Femur (tissue), 1 donor: ENCODE data around the gene LRRTM3.

Experiments used
- DNase-seq: peaks from one replicate; pipeline ENCODE4 v3.0.0-alpha.2; 2017

LRRTM3 gene

DNA sequence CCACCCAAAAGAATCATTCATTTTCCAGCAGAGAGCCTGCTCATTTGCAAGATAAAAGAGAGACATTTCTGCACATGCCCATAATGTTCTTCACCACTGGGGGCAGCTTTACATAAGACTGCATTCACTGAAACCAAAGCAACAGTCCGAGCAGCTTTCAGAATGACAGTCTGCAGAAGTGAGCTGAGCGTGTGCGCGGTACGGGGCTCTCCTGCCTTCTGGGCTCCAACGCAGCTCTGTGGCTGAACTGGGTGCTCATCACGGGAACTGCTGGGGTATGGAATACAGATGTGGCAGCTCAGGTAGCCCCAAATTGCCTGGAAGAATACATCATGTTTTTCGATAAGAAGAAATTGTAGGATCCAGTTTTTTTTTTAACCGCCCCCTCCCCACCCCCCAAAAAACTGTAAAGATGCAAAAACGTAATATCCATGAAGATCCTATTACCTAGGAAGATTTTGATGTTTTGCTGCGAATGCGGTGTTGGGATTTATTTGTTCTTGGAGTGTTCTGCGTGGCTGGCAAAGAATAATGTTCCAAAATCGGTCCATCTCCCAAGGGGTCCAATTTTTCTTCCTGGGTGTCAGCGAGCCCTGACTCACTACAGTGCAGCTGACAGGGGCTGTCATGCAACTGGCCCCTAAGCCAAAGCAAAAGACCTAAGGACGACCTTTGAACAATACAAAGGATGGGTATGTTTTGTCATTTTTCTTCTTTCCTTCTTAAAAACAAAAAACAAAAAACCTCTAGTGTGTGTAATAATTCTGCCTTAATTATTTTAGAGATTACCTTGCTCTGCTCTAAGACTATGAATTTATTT is at the start of gene LRRTM3:
Gene LRRTM3, plus strand, starts transcription at position 141 of the 820 bp plus-strand sequence.
- peak; percentile 74 for DNase-seq

DNA sequence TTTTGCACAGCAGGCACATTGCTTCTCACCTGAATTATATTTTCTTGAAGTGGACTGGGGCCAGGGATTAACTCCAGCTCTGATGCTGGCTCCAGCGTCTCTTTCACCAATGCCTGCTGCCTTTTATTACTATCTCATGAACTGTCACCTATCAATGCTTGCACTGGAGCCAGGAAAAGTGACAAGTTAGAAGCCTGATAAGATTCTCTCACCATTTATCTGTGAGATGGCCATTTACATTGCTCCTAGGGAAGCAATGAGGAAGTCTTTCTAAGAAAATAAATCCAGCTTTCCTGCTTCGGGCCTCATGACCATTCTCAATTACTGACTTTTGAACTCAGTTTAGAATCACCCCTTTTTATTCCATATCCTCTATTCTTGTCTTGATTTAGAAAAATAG is 48.5 kb upstream of the LRRTM3 start:
- no peak for DNase-seq

DNA sequence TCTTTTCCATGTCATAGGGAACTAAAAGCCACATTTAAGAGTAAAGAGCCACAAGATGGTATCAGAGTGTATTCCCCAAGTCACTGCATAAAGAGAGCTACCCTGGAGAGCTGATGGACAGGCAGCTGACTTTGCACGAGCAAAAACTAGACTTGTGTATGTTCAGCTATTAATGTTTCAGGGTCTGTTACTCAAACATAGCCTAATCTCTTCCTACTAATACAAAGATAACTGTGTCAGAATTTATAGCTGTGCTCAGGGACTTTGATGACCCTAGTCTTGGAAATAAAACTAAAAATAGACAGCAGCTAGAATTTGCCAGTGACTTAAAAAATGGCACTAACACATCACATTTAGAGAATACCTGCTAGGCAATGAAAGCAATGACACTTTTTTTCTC is 45.5 kb upstream of the LRRTM3 start:
- no peak for DNase-seq

DNA sequence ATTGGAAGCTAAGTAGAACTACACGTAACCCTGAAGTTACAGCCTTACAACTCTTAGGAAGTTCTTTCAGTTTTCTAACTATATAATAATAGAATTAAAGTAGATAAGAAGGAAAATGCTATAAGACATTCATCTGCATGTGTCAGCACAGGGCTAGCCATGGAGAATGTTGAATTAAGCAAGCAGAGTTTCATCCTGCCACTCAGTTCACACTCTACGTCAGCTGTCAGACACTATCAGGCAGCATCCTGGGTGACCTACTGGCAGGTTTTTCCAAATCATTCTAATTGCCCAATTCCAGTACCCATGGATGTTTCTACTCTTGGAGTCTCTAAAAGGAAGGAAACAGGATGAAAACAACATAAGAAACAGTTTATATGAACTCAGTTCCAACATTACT is 45.0 kb upstream of the LRRTM3 start:
- no peak for DNase-seq

DNA sequence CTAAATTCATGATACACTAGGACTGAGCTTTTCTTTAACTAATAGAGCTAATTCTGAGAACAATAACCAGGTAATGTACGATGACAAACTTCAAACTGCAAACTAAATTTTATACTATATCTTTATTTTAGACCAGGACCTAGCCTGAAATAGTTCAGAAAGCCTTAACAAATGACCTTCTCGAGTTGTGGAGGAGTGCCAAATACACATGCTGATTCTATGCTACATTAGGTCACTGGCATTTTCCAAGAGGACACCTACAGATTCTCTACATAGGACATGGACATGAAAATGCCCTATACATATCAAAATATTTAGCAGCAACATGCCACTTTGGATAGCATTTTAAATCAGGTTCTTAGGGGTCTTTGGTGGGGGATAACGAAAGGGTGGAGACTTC is 44.0 kb upstream of the LRRTM3 start:
- DNase-seq: no peak

DNA sequence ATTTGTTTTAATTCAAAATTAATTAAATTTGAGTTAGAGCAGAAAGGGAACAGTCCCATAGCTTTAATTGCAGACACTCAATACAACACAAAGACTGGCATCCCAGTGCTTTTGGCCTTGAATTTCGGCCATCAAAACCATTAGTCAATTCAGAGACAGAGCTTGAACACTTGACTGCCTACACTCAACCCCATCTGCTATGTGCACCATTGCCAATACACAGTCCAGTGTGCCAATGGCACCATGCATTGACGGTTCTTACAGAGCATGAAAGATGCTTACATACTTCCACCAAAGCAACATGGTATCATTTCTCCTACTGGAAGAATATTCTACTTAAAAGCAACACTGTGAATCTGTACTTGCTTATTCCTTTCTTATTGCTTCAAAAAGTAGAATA is 43.6 kb upstream of the LRRTM3 start:
- no peak for DNase-seq

DNA sequence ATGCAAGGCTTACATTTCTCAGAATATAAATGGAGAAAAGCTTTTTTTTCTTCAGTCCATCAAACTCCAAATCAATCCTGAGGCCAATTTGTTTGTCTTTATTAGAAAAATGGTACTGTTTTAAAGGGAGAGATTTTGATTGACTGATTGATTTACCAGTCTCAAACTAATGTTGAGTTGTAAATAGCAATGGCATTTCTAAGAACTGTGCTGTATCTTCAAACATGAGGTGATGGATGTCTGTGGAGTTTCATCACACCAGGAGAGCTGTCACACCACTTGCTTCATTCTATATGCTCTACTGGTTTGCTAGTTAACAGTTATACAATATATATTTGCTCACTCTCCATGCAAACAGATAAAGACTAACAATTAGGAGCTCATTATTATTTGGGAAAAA is 39.0 kb upstream of the LRRTM3 start:
- DNase-seq: no peak

DNA sequence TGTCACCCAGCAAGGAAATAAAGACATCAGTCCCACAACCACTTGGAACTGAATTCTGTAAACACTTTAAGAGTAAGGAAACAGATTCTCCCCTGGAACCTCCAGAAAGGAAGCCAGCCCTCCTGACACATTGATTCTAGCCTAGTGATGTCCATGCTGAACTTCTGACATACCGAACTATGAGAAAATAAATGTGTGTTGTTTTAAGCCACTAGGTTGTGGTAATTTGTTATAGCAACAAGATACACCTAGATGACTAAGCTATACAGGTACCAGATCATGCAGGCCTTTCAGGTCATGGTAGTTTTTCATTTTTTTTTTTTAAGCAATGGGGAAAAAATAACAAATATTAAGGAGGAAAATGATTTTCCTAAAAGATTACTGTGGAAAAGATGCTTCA is 37.6 kb upstream of the LRRTM3 start:
- no peak for DNase-seq

DNA sequence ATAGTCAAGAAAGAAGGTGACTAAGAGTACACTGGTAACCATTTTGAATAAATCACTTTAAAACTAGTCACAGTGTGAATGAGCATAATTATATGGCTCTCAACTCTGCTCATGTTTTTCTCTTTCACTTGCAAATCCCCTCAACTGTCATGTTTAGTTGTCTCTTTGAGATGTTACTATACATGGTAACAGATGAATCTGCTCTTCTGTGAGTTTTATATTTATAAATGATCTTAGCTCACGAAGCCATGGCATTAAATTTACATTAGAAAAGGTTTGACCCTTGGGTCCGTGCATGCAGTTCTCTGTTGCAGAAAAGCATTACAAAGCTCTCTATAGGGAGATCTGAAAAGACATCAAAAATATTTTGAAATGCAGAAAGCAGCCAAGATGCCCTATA is 33.0 kb upstream of the LRRTM3 start:
- no peak for DNase-seq

DNA sequence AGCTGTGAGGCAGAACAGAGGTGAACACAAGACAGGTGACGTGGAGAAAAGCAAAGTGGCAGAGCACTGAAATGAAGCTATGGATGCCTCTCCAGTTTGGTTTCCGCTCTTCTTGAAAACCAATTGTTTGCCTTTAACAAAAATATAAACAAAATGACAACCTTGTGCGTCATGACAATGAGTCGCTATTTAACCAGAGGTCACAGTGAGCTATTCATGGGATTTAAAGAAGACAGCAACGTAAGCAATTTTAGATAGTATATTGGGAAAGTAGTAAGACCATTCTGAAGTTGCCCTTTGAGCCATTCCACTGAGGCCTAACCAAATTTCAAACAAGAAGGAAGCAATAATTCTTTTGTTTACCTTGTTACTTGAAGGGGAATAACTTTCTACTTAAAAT is 15.2 kb upstream of the LRRTM3 start:
- no peak for DNase-seq

DNA sequence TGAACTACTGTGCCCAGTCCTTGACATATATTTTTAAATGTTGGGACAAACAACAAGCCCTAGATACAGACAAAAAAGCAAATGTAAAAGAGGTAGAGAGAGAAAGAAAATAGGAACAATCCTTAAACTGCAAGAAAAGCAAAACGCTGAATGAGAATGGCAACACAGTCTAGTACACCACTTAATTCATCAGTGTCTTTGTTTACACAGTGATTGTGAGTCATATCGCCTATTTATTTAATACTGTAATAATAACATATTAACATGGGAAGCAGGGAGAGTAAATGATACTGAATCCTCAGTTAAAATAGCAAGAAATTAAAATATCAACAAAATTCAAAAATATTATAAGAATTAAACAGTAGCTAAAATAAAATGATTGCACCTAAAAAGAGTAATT is 9.8 kb upstream of the LRRTM3 start:
- no peak for DNase-seq

DNA sequence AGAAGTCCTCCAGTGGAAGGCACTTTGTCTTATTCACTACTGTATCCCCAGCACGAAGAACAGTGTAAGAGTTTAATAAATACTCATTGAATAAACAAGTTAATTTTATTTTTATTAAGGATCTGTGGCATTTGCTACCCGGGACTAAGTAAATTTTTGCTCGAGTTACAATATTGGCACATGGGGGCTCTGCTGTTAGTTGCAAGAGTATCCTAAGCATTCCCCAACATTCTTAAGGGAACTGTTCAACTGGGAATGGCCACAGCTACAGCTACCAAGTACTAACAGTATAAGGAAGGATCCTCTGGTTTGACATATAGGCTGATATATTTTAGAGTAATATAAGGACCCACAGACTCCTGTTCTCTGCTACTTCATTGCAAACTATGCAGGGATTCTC is 8.7 kb upstream of the LRRTM3 start:
- DNase-seq: no peak

DNA sequence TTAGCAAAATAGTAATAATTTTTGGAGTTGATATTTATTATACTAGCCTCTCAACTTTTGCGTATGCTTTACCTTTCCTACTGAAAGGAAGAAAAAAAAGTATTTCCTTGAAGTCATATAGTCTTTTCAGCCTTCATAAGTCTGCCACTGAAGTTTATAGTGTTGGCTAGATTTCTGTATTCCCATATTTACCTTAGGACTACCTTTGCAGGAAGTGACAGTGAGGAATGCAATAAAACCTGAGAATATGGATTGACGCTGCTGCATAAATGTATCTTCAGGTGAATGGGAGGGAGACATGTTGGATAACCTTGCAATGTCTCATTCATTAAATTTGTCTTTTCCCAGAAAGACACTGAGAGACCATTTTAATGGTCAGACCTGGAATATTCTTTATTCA is 6.6 kb upstream of the LRRTM3 start:
- DNase-seq: no peak

DNA sequence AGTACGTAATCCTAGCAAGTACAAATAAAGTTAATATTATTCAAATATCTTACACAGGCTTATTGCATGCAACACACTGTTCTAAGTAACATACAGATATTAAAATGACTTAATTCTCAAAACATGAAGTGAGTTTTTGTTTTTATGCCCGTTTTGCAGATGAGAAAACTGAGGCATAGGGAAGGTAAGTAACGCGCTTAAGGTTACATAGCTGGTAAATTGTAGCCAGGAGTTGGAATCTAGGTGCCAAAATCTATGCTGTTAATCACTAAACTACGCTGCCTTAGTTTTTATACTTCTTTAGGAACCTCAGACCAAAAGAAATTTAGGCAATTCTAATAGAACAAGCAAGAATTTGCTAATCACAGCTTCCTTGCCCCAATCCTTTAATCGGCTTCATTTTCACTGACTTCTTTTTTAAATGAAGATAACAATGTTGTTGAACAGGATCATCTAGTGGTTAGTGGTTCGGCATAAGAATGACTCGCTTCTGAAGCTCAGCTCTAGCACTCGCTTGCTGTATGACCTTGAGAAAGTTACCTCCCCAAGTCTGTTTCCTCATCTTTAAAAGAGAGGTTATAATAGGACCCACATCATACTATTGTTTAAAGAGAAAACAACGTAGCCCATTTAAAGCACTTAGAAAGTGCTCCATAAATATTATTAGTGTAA is 1.0 kb upstream of the LRRTM3 start:
- DNase-seq: no peak

DNA sequence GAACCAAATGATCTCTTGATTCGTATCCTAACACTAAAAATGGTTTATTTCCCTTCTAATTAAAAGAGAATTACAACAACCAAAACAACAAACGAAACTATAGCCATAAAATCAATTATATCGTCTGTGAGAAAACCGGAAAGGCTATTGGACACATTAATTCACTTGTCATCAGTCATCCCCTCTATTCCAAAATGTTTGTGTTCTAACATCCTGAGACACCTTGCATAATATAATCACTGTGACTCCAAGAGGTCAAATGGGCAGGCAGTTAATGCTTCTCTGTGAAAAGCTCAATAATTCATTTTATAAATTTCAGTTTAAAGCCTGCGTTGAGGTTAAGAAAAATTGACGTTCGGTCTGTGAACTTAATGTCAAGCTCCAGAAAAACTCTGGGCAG is 463 bp upstream of the LRRTM3 start:
- DNase-seq: no peak

DNA sequence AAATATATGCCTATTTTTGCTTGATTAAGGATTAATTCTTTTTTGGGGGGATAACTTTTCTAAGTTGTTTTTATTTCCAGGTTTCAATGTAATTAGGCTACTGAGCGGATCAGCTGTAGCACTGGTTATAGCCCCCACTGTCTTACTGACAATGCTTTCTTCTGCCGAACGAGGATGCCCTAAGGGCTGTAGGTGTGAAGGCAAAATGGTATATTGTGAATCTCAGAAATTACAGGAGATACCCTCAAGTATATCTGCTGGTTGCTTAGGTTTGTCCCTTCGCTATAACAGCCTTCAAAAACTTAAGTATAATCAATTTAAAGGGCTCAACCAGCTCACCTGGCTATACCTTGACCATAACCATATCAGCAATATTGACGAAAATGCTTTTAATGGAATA is 1.0 kb downstream of the LRRTM3 start:
- no peak for DNase-seq

DNA sequence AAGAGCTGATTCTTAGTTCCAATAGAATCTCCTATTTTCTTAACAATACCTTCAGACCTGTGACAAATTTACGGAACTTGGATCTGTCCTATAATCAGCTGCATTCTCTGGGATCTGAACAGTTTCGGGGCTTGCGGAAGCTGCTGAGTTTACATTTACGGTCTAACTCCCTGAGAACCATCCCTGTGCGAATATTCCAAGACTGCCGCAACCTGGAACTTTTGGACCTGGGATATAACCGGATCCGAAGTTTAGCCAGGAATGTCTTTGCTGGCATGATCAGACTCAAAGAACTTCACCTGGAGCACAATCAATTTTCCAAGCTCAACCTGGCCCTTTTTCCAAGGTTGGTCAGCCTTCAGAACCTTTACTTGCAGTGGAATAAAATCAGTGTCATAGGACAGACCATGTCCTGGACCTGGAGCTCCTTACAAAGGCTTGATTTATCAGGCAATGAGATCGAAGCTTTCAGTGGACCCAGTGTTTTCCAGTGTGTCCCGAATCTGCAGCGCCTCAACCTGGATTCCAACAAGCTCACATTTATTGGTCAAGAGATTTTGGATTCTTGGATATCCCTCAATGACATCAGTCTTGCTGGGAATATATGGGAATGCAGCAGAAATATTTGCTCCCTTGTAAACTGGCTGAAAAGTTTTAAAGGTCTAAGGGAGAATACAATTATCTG is 1.6 kb downstream of the LRRTM3 start:
- DNase-seq: no peak

DNA sequence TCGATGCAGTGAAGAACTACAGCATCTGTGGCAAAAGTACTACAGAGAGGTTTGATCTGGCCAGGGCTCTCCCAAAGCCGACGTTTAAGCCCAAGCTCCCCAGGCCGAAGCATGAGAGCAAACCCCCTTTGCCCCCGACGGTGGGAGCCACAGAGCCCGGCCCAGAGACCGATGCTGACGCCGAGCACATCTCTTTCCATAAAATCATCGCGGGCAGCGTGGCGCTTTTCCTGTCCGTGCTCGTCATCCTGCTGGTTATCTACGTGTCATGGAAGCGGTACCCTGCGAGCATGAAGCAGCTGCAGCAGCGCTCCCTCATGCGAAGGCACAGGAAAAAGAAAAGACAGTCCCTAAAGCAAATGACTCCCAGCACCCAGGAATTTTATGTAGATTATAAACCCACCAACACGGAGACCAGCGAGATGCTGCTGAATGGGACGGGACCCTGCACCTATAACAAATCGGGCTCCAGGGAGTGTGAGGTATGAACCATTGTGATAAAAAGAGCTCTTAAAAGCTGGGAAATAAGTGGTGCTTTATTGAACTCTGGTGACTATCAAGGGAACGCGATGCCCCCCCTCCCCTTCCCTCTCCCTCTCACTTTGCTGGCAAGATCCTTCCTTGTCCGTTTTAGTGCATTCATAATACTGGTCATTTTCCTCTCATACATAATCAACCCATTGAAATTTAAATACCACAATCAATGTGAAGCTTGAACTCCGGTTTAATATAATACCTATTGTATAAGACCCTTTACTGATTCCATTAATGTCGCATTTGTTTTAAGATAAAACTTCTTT is 2.3 kb downstream of the LRRTM3 start:
- DNase-seq: peak; percentile 57

DNA sequence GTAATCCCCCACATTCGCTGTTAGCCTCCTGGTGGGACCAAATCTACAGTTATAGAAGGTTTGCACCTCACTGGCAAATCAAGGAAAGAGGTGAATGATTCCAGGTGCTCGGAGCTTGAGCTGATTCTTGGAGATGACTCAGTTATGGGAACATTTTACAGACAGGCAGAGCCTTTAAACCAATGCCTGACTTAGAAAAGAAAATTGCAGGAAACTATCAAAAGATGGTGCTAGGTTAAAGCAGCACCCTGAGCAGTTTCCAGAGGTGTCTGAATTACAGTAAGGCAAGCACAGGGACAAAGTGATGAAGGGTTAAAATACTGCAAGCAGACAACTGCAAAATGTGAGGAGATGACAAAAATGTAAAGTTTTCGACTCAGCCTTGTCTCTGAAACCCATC is 2.9 kb downstream of the LRRTM3 start:
- DNase-seq: no peak

DNA sequence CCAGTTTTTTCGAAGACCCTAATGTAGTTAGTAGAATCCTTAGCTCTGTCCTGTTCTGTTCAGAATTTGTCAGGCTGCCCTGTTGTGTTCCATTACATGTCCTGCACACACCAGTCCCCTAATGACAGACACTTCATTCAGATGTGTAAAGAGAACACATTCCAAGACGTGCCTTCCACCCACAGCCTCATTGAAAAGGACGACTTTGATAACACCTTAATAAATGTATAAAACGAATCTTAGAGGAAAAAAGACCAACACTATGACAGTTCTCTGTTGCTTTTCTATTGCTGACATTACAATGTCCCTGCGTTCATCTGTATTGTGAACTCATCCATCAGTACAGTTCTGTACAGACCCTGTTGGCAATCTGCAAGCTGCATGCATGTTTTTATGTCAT is 3.5 kb downstream of the LRRTM3 start:
- no peak for DNase-seq

DNA sequence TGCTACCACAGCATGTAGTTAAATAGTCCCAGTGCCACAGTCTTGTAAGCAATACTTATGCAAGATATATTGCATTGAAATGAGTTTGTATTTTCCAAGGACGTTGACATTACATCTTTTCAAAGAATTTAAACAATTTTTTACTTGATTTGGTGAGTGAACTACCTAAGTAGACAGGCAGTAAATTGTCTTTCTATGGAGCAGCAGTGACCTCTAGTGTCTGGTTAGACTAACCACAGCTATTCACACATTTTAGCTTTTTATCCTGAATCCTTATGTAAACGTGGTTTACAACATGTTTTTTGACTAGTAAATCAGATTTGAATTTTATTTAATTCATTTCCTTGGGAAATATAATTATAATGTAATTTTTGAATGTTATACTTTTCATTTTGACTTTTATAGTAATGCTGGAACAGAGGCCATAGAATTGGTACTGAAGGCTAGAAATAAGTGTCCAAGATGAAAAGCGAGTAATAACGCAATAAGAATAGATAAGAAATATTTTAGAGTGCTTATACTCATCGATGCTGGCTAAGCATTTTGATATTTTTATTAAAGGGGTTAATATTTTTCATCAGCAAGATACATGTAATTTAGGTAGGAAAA is 5.6 kb downstream of the LRRTM3 start:
- no peak for DNase-seq

DNA sequence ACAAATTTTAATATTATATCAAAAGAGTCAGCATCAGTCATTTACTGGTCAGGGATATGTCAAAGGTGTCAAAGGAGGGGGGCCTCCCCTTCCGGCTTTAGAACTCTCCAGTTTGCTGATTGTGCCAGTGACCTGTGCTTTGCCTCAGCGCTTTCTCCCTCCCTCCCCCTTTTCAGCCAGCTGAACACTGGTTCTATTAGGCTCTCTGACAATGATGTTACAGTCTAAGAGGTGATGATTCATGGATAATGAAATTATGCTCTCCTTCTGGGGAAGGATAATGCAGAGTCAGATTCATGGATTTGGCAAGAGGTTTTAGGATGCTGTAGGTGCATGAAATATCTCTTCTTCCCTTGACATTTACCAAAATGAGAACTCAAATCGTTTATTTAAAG is 6.1 kb downstream of the LRRTM3 start:
- no peak for DNase-seq

DNA sequence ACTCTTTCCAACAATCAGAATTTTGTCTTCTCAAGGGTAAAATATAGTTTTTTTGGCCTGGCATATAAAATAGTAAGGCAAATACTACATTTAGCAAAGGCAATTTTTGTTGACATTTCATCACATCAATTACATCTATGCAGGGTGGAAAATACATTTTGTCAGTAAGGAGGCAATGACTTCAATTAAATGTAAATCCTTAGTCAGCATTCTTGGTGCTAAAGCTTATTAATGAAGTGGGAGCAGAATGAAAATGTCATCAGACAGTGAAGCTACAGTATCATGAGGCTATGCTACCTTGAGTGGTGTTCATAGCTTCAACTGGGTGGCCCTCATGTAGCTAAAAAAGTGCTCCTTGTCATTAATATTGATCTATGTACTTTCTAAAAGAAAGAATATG is 8.9 kb downstream of the LRRTM3 start:
- no peak for DNase-seq
